GM03348 (cell line): Measurements from ENCODE around the gene CIAPIN1.
A peak's percentile ranks its signal among the peaks of the same experiment; 100 is the strongest.

Experiments used
- DNase-seq: peaks from one replicate; pipeline ENCODE4 v3.0.0; 2012; ENCODE audit warnings: low spot score

CIAPIN1 gene

GRCh38 chr16:57476546-57477410 is 29.6 kb upstream of the CIAPIN1 start:
- DNase-seq: no peak

- DNase-seq: peak; percentile 67
Measured at GRCh38 chr16:57475711-57476339, 28.6 kb upstream of the CIAPIN1 start.

GRCh38 chr16:57474671-57475661 is 27.8 kb upstream of the CIAPIN1 start:
- no peak for DNase-seq

GRCh38 chr16:57473906-57474305 is 26.7 kb upstream of the CIAPIN1 start:
- no peak for DNase-seq

- DNase-seq: no peak
Measured at GRCh38 chr16:57473176-57473840, 26.1 kb upstream of the CIAPIN1 start.

- DNase-seq: no peak
Measured at GRCh38 chr16:57472665-57473060, 25.5 kb upstream of the CIAPIN1 start.

GRCh38 chr16:57471852-57472664 is 24.9 kb upstream of the CIAPIN1 start:
- no peak for DNase-seq

GRCh38 chr16:57471209-57471608 is 24.0 kb upstream of the CIAPIN1 start:
- DNase-seq: no peak

- no peak for DNase-seq
Measured at GRCh38 chr16:57470711-57471110, 23.5 kb upstream of the CIAPIN1 start.

GRCh38 chr16:57469917-57470470 is 22.8 kb upstream of the CIAPIN1 start:
- DNase-seq: no peak

GRCh38 chr16:57469046-57469445 is 21.9 kb upstream of the CIAPIN1 start:
- DNase-seq: no peak

- no peak for DNase-seq
Measured at GRCh38 chr16:57468346-57468745, 21.2 kb upstream of the CIAPIN1 start.

- DNase-seq: no peak
Measured at GRCh38 chr16:57464523-57464922, 17.3 kb upstream of the CIAPIN1 start.

GRCh38 chr16:57462978-57463362 is 15.8 kb upstream of the CIAPIN1 start:
- peak; percentile 55 for DNase-seq

GRCh38 chr16:57462209-57462977 is 15.2 kb upstream of the CIAPIN1 start, which contains the start of gene POLR2C:
Gene POLR2C, plus strand, starts transcription at chr16:57462679. Its CDS starts 46 bp downstream, at chr16:57462725.
- peak; percentile 94 for DNase-seq

- no peak for DNase-seq
Measured at GRCh38 chr16:57452021-57452420, 4.8 kb upstream of the CIAPIN1 start.

- DNase-seq: peak; percentile 71
Measured at GRCh38 chr16:57446531-57447185, 527 bp downstream of the CIAPIN1 start.

GRCh38 chr16:57445510-57445909 is 1.7 kb downstream of the CIAPIN1 start:
- no peak for DNase-seq

GRCh38 chr16:57444711-57445110 is 2.5 kb downstream of the CIAPIN1 start:
- peak; percentile 62 for DNase-seq
